ENCODE measurements around the gene CCR1.
"Not testable (repeated sequence)": the region's sequence is repeated elsewhere in the genome, so short reads cannot be mapped to it uniquely, and the experiment has no call there.

Gene CCR1

GRCh38 chr3:46168583-46169345, 39.3 kb downstream of the CCR1 start:
- CTCF ChIA-PET: interaction anchor here (0.7 kb wide), 1 partner anchor 45 kb away, joined by 4 read pairs; no protein-coding TSS in a partner anchor
- Histone ChIP-seq H3K36me3 (ENCODE audit: control insufficient read depth in 2 of 2, insufficient read depth in 1 of 2, low read length in 2 of 2) (no peaks in the 10 kb centered on the region), H3K4me3 (ENCODE audit: low read depth, low read length) (no peak overlapping the region), H3K27ac (ENCODE audit: extremely low read depth, low read depth, low read length) (no peak overlapping the region), H3K9me3 (ENCODE audit: control insufficient read depth, insufficient read depth, low read depth, low read length) (no peaks in the 10 kb centered on the region), H3K4me1 (ENCODE audit: control insufficient read depth, insufficient read depth, low read length) (no peaks in the 10 kb centered on the region)
- POLR2A ChIA-PET: no interaction called here
- TF ChIP-seq ZNF514 (tag by site-specific recombination; IDR thresholded peaks at IDR 0.05) (no peak), ZNF184 (tag by site-specific recombination; IDR thresholded peaks at IDR 0.05) (no peak), ZNF664 (tag by site-specific recombination; IDR thresholded peaks at IDR 0.05) (no peak), PRDM6 (tag by site-specific recombination; IDR thresholded peaks at IDR 0.05) (no peak), ZNF747 (tag by site-specific recombination; IDR thresholded peaks at IDR 0.05) (no peak), OSR2 (tag by site-specific recombination; IDR thresholded peaks at IDR 0.05) (no peak)

GRCh38 chr3:46163556-46164041, 44.5 kb downstream of the CCR1 start:
- Histone ChIP-seq H3K4me3 (ENCODE audit: low read depth, low read length) (no peak overlapping the region), H3K4me1 (ENCODE audit: control insufficient read depth, insufficient read depth, low read length) (no peaks in the 10 kb centered on the region), H3K36me3 (ENCODE audit: control insufficient read depth in 2 of 2, insufficient read depth in 1 of 2, low read length in 2 of 2) (no peaks in the 10 kb centered on the region), H3K9me3 (ENCODE audit: control insufficient read depth, insufficient read depth, low read depth, low read length) (no peaks in the 10 kb centered on the region), H3K27ac (ENCODE audit: extremely low read depth, low read depth, low read length) (no peak overlapping the region)
- no peak for TF ChIP-seq ZNF133 (tag by site-specific recombination; IDR thresholded peaks at IDR 0.05)
- TF ChIP-seq ZNF280C (tag by site-specific recombination; IDR thresholded peaks at IDR 0.05): no peak
- TF ChIP-seq HOXD13 (CRISPR knock-in tag; IDR thresholded peaks at IDR 0.05; ENCODE audit: borderline replicate concordance): no peak
- TF ChIP-seq ZNF707 (tag by site-specific recombination; IDR thresholded peaks at IDR 0.05): no peak
- TF ChIP-seq HIC1 (tag by site-specific recombination; IDR thresholded peaks at IDR 0.05): no peak
- CTCF ChIA-PET: interaction anchor here (0.6 kb wide), 2 partner anchors 198 to 239 kb away, joined by 3 to 4 read pairs; no protein-coding TSS in a partner anchor
- POLR2A ChIA-PET: no interaction called here

- ChIA-PET CTCF (interaction anchor here (0.6 kb wide), 2 partner anchors 226 to 239 kb away, joined by 3 read pairs; no protein-coding TSS in a partner anchor), POLR2A (no interaction called here)
- Histone ChIP-seq H3K4me3 (ENCODE audit: low read depth, low read length) (no peak overlapping the region), H3K9me3 (ENCODE audit: control insufficient read depth, insufficient read depth, low read depth, low read length) (no peaks in the 10 kb centered on the region), H3K36me3 (ENCODE audit: control insufficient read depth in 2 of 2, insufficient read depth in 1 of 2, low read length in 2 of 2) (no peaks in the 10 kb centered on the region), H3K4me1 (ENCODE audit: control insufficient read depth, insufficient read depth, low read length) (no peaks in the 10 kb centered on the region), H3K27ac (ENCODE audit: extremely low read depth, low read depth, low read length) (no peak overlapping the region)
- TF ChIP-seq EGR2 (tag by site-specific recombination; IDR thresholded peaks at IDR 0.05; ENCODE audit: low read depth) (no peak), ZNF175 (tag by site-specific recombination; IDR thresholded peaks at IDR 0.05) (no peak), ZNF514 (tag by site-specific recombination; IDR thresholded peaks at IDR 0.05) (no peak), YY1 (tag by site-specific recombination; IDR thresholded peaks at IDR 0.05) (no peak), ZBTB48 (tag by site-specific recombination; IDR thresholded peaks at IDR 0.05) (no peak)
Observed at GRCh38 chr3:46162975-46163555, 45.0 kb downstream of the CCR1 start.

GRCh38 chr3:46157685-46158084, 50.4 kb downstream of the CCR1 start:
- H3K9me3 ChIP-seq (ENCODE audit: control insufficient read depth, insufficient read depth, low read depth, low read length); H3K27ac ChIP-seq (ENCODE audit: extremely low read depth, low read depth, low read length); POLR2A ChIA-PET; H3K36me3 ChIP-seq (ENCODE audit: control insufficient read depth in 2 of 2, insufficient read depth in 1 of 2, low read length in 2 of 2); H3K4me1 ChIP-seq (ENCODE audit: control insufficient read depth, insufficient read depth, low read length); H3K4me3 ChIP-seq (ENCODE audit: low read depth, low read length); CTCF ChIA-PET: not testable (repeated sequence)
